HG03432 (cell line): Measurements from ENCODE around the gene COX7A1.
"Not testable (repeated sequence)": the region's sequence is repeated elsewhere in the genome, so short reads cannot be mapped to it uniquely, and the experiment has no call there.

Source experiments
- ATAC-seq: cut with Tn5 transposase; IDR thresholded peaks from one replicate; pipeline ENCODE4 v1.9.1; 2021; ENCODE audit warnings: mild to moderate bottlenecking, moderate library complexity; ENCODE audit not compliant: unreplicated experiment

Gene COX7A1

GRCh38 chr19:36152352-36153091 is at the start of gene COX7A1:
COX7A1 (minus strand) TSS chr19:36152447; CDS start chr19:36152407, 40 bp downstream.
- no peak for ATAC-seq

DNA sequence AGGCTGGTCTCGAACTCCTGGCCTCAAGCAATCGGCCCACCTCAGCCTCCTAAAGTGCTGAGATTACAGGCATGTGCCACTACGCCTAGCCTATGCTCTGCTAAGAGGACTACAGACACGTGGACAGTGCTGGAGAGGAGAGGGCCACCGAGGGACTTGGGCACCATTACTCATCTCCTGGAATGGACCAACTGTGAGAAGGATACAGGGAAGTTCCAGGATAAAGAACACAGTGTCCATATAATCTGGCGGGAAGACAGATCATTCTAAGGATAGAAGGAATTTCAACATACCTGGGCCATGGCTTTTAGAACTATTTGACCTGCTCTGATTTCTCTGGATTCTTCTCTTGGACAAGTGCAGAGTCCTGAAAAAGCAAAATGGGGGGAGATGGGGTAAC is 49.4 kb upstream of the COX7A1 start:
- ATAC-seq: no peak

- ATAC-seq: no peak
Observed at GRCh38 chr19:36198119-36198518, 45.9 kb upstream of the COX7A1 start.

DNA sequence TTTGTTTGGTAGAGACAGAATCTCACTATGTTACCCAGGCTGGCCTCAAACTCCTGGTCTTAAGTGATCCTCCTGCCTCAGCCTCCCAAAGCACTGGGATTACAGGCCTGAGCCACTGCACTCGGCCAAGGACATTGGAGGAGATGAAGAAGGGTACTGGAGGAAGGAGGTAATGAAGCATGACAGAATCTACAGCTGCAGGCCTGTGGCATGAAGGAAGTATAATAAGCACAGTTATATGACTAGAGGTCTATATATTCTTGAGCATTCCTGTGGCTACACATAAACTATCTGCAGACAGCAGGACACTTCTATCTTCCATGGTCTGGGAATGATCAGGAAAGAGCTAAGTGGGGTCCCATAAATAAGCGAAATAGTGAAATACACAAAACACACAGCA is 44.0 kb upstream of the COX7A1 start:
- ATAC-seq: no peak

DNA sequence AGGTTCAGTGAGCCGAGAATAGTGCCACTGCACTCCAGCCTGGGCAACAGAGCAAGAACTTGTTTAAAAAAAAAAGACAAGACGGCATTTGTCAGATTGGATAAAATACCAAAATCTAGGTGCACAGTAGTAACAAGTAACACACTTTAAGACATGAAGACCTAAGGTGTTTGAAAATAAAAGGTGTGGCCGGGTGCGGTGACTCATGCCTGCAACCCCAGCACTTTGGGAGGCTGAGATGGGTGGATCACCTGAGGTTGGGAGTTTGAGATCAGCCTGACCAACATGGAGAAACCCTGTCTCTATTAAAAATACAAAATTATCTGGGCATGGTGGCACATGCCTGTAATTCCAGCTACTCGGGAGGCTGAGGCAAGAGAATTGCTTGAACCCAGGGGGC is 34.5 kb upstream of the COX7A1 start:
- ATAC-seq: not testable (repeated sequence)

GRCh38 chr19:36183245-36183628 is 31.0 kb upstream of the COX7A1 start:
- ATAC-seq: no peak

- no peak for ATAC-seq
Observed at GRCh38 chr19:36182612-36183244, 30.5 kb upstream of the COX7A1 start.

GRCh38 chr19:36179077-36179476 is 26.8 kb upstream of the COX7A1 start:
- ATAC-seq: not testable (repeated sequence)

DNA sequence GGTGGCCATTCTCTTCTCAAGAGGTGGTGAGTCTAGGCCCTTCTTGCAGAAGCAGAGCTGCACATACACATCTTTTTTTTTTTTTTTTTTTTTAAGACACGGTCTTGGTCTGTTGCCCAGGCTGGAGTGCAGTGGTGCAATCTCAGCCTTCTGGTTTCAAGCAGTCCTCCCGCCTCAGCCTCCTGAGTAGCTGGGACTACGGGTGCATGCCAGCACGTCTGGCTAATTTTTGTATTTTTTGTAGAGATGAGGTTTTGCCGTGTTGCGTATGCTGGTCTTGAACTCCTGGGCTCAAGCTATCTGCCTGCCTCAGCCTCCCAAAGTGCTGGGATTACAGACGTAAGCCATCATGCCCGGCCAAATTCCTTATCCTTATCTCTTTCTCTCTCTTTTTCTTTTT is 21.6 kb upstream of the COX7A1 start:
- ATAC-seq: not testable (repeated sequence)

- ATAC-seq: no peak
Observed at GRCh38 chr19:36172852-36173251, 20.6 kb upstream of the COX7A1 start.

DNA sequence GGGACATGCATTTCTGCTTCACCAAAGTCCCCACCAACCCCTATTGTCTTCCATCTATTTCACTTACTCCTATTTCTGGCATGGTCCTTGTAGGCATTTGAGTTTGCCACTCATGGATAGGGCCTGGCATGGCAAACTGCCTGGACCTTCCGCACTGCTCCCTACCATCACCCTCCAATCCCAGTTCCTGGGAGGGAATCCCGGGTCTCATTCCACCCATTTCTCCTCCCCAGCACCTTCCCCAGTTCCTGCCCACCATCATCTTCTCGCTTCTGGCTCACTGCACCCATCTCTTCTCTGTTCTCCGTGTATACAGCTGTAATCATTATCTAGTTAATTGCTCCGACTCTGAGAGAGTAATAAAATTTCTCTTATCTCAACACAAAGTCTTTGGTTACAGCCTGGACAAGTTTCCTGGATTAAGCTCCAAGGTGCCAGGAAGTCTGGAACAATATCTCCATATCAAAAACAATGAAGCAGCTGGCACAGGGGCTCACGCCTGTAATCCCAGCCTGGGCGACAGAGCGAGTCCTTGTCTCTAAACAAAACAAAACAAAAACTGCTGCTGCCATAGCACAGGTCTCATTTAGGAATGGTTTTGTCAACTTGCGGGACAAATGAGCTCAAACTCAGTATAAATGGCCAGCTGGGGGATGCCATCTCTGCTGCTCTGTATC is 17.0 kb upstream of the COX7A1 start:
- no peak for ATAC-seq

- no peak for ATAC-seq
Observed at GRCh38 chr19:36163813-36164212, 11.6 kb upstream of the COX7A1 start.

GRCh38 chr19:36160821-36161596 is 8.8 kb upstream of the COX7A1 start:
- no peak for ATAC-seq

- no peak for ATAC-seq
Observed at GRCh38 chr19:36153126-36153525, 879 bp upstream of the COX7A1 start.

DNA sequence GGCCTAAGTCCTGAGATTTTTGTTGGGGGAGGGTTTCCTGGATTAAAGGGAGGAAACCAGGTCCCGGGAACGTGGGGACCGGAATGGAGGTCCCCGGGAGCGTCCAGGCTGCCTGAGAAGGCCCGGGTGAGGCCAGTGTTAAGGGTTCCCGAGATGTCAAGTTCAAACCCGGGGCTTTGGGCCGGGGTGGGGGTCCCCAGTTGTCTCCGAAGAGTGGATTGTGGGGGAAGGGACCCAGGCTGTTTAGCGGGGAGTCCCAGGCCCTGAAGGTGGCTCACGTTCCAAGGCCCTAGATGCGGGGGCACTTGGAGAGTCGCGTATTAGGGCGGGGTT is 262 bp downstream of the COX7A1 start:
- ATAC-seq: no peak

- no peak for ATAC-seq
Observed at GRCh38 chr19:36151144-36152018, 866 bp downstream of the COX7A1 start.

GRCh38 chr19:36150586-36150985 is 1.7 kb downstream of the COX7A1 start:
- ATAC-seq: no peak

GRCh38 chr19:36149673-36150406 is 2.4 kb downstream of the COX7A1 start:
- ATAC-seq: no peak

- no peak for ATAC-seq
Observed at GRCh38 chr19:36144624-36145023, 7.6 kb downstream of the COX7A1 start.

DNA sequence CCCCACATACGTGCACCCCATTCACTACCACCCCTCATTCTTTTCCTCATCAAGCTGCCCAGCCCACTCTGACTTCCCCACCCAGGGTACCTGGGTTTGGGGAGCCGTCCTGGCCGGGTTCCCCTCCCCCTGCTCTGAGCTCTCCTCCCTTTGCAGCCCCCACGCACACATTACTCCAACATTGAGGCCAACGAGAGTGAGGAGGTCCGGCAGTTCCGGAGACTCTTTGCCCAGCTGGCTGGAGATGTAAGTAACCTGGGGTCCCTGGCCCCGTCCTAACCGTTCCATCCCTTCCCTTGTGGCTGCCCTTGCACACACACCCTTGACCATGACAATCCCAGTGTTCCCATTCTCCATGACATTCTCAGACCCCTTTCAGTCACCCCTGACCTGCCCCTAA is 9.8 kb downstream of the COX7A1 start:
- ATAC-seq: no peak
